SK-N-SH treated with all-trans-retinoic acid at 6 μM for 48 hours (cell line): ENCODE results near the gene INPP5J.

Source experiments
- ATAC-seq: fragments of 200-7000 bp; cut with Tn5 transposase; 3 replicates; pipeline ENCODE4 v1.9.1; 2020; ENCODE audit warnings: mild to moderate bottlenecking, moderate library complexity
- ARNTL ChIP-seq: fragments of 450-650 bp; formaldehyde crosslinking; IDR thresholded peaks from 2 replicates; pipeline ENCODE4 v1.5.0; 2020; ENCODE audit warnings: low read depth, mild to moderate bottlenecking, moderate library complexity, borderline replicate concordance
- BACH2 ChIP-seq: fragments of 250-450 bp; sonication (Bioruptor Pico); IDR thresholded peaks from 2 replicates; pipeline ENCODE4 v1.9.0; 2021; ENCODE audit warnings: mild to moderate bottlenecking, borderline replicate concordance
- CREB5 ChIP-seq: fragments of 250-450 bp; sonication (Bioruptor Pico); IDR thresholded peaks from 2 replicates; pipeline ENCODE4 v1.5.1; 2020; ENCODE audit warnings: low read depth, mild to moderate bottlenecking, moderate library complexity
- CSRNP3 ChIP-seq: fragments of 250-450 bp; sonication (Bioruptor Pico); IDR thresholded peaks from 2 replicates; pipeline ENCODE4 v1.5.1; 2021; ENCODE audit warnings: mild to moderate bottlenecking, moderate library complexity
- ESRRG ChIP-seq: fragments of 250-450 bp; sonication (Bioruptor Pico); IDR thresholded peaks from 2 replicates; pipeline ENCODE4 v1.6.1; 2021; ENCODE audit warnings: mild to moderate bottlenecking
- GLIS3 ChIP-seq: fragments of 250-450 bp; sonication (Bioruptor Pico); IDR thresholded peaks from 2 replicates; pipeline ENCODE4 v1.5.0; 2020; ENCODE audit warnings: mild to moderate bottlenecking, moderate library complexity
- ISL1 ChIP-seq: fragments of 250-450 bp; sonication (Bioruptor Pico); IDR thresholded peaks from 2 replicates; pipeline ENCODE4 v2.1.2; 2022; ENCODE audit warnings: mild to moderate bottlenecking, moderate library complexity
- OSR1 ChIP-seq: fragments of 250-450 bp; sonication (Bioruptor Pico); IDR thresholded peaks from 2 replicates; pipeline ENCODE4 v1.8.0; 2022; ENCODE audit warnings: moderate library complexity, mild to moderate bottlenecking, inconsistent platforms
- PATZ1 ChIP-seq: fragments of 250-450 bp; sonication (Bioruptor Pico); IDR thresholded peaks from 2 replicates; pipeline ENCODE4 v1.8.0; 2020; ENCODE audit warnings: mild to moderate bottlenecking, moderate library complexity, borderline replicate concordance
- POU6F1 ChIP-seq: fragments of 250-450 bp; sonication (Bioruptor Pico); IDR thresholded peaks from 2 replicates; pipeline ENCODE4 v1.8.0; 2021; ENCODE audit warnings: low read depth, mild to moderate bottlenecking, moderate library complexity, borderline replicate concordance
- RARB ChIP-seq: fragments of 250-450 bp; sonication (Bioruptor Pico); IDR thresholded peaks from 2 replicates; pipeline ENCODE4 v1.8.0; 2021; ENCODE audit warnings: mild to moderate bottlenecking, moderate library complexity
- SNAI2 ChIP-seq: fragments of 250-450 bp; sonication (Bioruptor Pico); IDR thresholded peaks from 2 replicates; pipeline ENCODE4 v1.5.0; 2020; ENCODE audit warnings: mild to moderate bottlenecking, moderate library complexity
- TSHZ2 ChIP-seq: fragments of 250-450 bp; sonication (Bioruptor Pico); IDR thresholded peaks from 2 replicates; pipeline ENCODE4 v1.5.0; 2020; ENCODE audit warnings: mild to moderate bottlenecking, moderate library complexity
- ZC3H10 ChIP-seq: fragments of 250-450 bp; sonication (Bioruptor Pico); IDR thresholded peaks from 2 replicates; pipeline ENCODE4 v1.5.1; 2021; ENCODE audit warnings: mild to moderate bottlenecking, moderate library complexity
- ZFP3 ChIP-seq: fragments of 250-450 bp; sonication (Bioruptor Pico); IDR thresholded peaks from 2 replicates; pipeline ENCODE4 v1.5.0; 2020; ENCODE audit warnings: mild to moderate bottlenecking, moderate library complexity
- ZFP30 ChIP-seq: fragments of 450-650 bp; formaldehyde crosslinking; IDR thresholded peaks from 2 replicates; pipeline ENCODE4 v1.5.0; 2022; ENCODE audit warnings: mild to moderate bottlenecking, moderate library complexity
- ZNF565 ChIP-seq: fragments of 450-650 bp; formaldehyde crosslinking; conservative IDR thresholded peaks from 2 replicates; pipeline ENCODE4 v1.5.0; 2020; ENCODE audit warnings: low read depth, mild to moderate bottlenecking, moderate library complexity
- ZNF70 ChIP-seq: fragments of 450-650 bp; formaldehyde crosslinking; IDR thresholded peaks from 2 replicates; pipeline ENCODE4 v1.5.0; 2020; ENCODE audit warnings: mild to moderate bottlenecking, moderate library complexity
- ZNF8 ChIP-seq: fragments of 450-650 bp; formaldehyde crosslinking; IDR thresholded peaks from 2 replicates; pipeline ENCODE4 v1.5.0; 2020; ENCODE audit warnings: mild to moderate bottlenecking, moderate library complexity

The INPP5J gene

GRCh38 chr22:31123292-31123602 is 481 bp downstream of the INPP5J start (continued):
- TF ChIP-seq POU6F1, result no peak

GRCh38 chr22:31124290-31124689 is 1.5 kb downstream of the INPP5J start:
- TF ChIP-seq POU6F1, result no peak
- TF ChIP-seq SNAI2 (CRISPR knock-in tag), result no peak
- TF ChIP-seq ZNF565 (CRISPR knock-in tag), result no peak
- TF ChIP-seq ZC3H10 (CRISPR knock-in tag), result no peak
- no peak for TF ChIP-seq ZFP3
- no peak for TF ChIP-seq RARB (CRISPR knock-in tag)
- TF ChIP-seq, all 23 proteins: peak for 0
- no peak for ATAC-seq

GRCh38 chr22:31124811-31125465 is 2.2 kb downstream of the INPP5J start:
- TF ChIP-seq PATZ1 (CRISPR knock-in tag) (no peak), ZNF8 (CRISPR knock-in tag) (no peak), OSR1 (CRISPR knock-in tag) (no peak), ZC3H10 (CRISPR knock-in tag) (no peak), CSRNP3 (CRISPR knock-in tag) (no peak), ARNTL (CRISPR knock-in tag) (no peak), CREB5 (CRISPR knock-in tag) (no peak), ZNF70 (no peak), BACH2 (CRISPR knock-in tag) (no peak), ZNF565 (CRISPR knock-in tag) (no peak), RARB (CRISPR knock-in tag) (no peak), ESRRG (no peak), ISL1 (CRISPR knock-in tag) (no peak)
- ATAC-seq, result no peak

GRCh38 chr22:31125521-31126117 is 2.9 kb downstream of the INPP5J start:
- no peak for ATAC-seq
- TF ChIP-seq GLIS3 (CRISPR knock-in tag) (no peak), BACH2 (CRISPR knock-in tag) (no peak), RARB (CRISPR knock-in tag) (no peak), ZNF565 (CRISPR knock-in tag) (no peak), TSHZ2 (CRISPR knock-in tag) (no peak), ESRRG (no peak), ZFP30 (CRISPR knock-in tag) (no peak), SNAI2 (CRISPR knock-in tag) (no peak)
- TF ChIP-seq, all 23 proteins: peak for 0
